ENCODE data around the gene TRMT1L. TPM values are rescaled to one million over a fixed set of nuclear protein-coding genes. Genes with fewer than 3 reads are reported as not detected.
"Not testable (repeated sequence)": the region's sequence is repeated elsewhere in the genome, so short reads cannot be mapped to it uniquely, and the experiment has no call there.

The TRMT1L gene
- 10 to 100 TPM; 13.1 to 24.9 (median 20.2) TPM for total RNA-seq
- polyA plus RNA-seq = 10 to 100 TPM in 1 of 2 donors, 1 to 10 TPM in 1; 8.0 to 15.8 TPM
- long read RNA-seq, donor 1, full-length matches to known transcripts = 17 of 25 reads
- long read RNA-seq, donor 1, partial matches to known transcripts = 6 of 25 reads
- long read RNA-seq, donor 1, other reads (novel, unspliced or antisense) = 2 of 25 reads
- long read RNA-seq, donor 2, full-length matches to known transcripts = 4 of 20 reads
- long read RNA-seq, donor 2, partial matches to known transcripts = 16 of 20 reads
- long read RNA-seq, donor 2, other reads (novel, unspliced or antisense) = 0 of 20 reads
- long read RNA-seq, donor 3, full-length matches to known transcripts = 26 of 33 reads
- long read RNA-seq, donor 3, partial matches to known transcripts = 5 of 33 reads
- long read RNA-seq, donor 3, other reads (novel, unspliced or antisense) = 2 of 33 reads

GRCh38 chr1:185156854-185157598 lies at the start of gene TRMT1L, which contains the start of gene SWT1:
Gene TRMT1L, minus strand, starts transcription at chr1:185156953. Its CDS starts 241 bp downstream, at chr1:185156712.
Gene SWT1, plus strand, starts transcription at chr1:185157167. Its CDS starts 3,675 bp downstream, at chr1:185160842.
- Histone ChIP-seq H3K4me1 (ENCODE audit: insufficient read depth) (peaks cover 2% of the 10 kb centered on the region), H3K27ac (peak within 1 kb of the TSS; percentile 99 to 100), H3K4me3 (peak within 1 kb of the TSS; percentile 87), H3K9me3 (no peaks in the 10 kb centered on the region), H3K36me3 (no peaks in the 10 kb centered on the region), H3K27me3 (no peaks in the 10 kb centered on the region)
- DNase-seq = peak; percentile 98 to 99 (median 99)
- TF ChIP-seq POLR2A (IDR thresholded peaks at IDR 0.05) (peak; percentile 99), EP300 (IDR thresholded peaks at IDR 0.05) (no peak)
- intact Hi-C loops (cut with DNase I) = loop anchor here in 2 of 4 donors (5.0 to 10.0 kb wide), 2 partner anchors 112 to 160 kb away; partner anchors contain the start of genes IVNS1ABP (in 1 of the 2) and RNF2 (in 1 of the 2)
- WGBS, 3 donors = 0 to 1% (median 0%) methylated on average over 62 to 63 of the region's 63 CpGs

- intact Hi-C loops (cut with DNase I) = no loop called here
- H3K27ac ChIP-seq = no peak overlapping the region
- WGBS, 3 donors = 97 to 98% (median 98%) methylated on average over 8 of the region's 8 CpGs
- no peaks in the 10 kb centered on the region for H3K36me3 ChIP-seq
- no peak for DNase-seq
- TF ChIP-seq POLR2A (IDR thresholded peaks at IDR 0.05) (no peak), CTCF (IDR thresholded peaks at IDR 0.05) (no peak), EP300 (IDR thresholded peaks at IDR 0.05) (no peak)
- H3K4me3 ChIP-seq = no peak overlapping the region
- no peaks in the 10 kb centered on the region for H3K9me3 ChIP-seq
- no peaks in the 10 kb centered on the region for H3K27me3 ChIP-seq
- no peaks in the 10 kb centered on the region for H3K4me1 ChIP-seq (ENCODE audit: insufficient read depth)
Measured at GRCh38 chr1:185200889-185201288, 44.1 kb upstream of the TRMT1L start.

- WGBS, 3 donors = 92 to 96% (median 96%) methylated on average over 4 of the region's 4 CpGs
- H3K27ac ChIP-seq; DNase-seq; H3K4me3 ChIP-seq; H3K36me3 ChIP-seq; H3K9me3 ChIP-seq; intact Hi-C loops (cut with DNase I); H3K27me3 ChIP-seq; H3K4me1 ChIP-seq (ENCODE audit: insufficient read depth): not testable (repeated sequence)
Measured at GRCh38 chr1:185198712-185199111, 42.0 kb upstream of the TRMT1L start.

- Histone ChIP-seq H3K4me1 (ENCODE audit: insufficient read depth) (no peaks in the 10 kb centered on the region), H3K27ac (no peak overlapping the region), H3K36me3 (no peaks in the 10 kb centered on the region), H3K9me3 (no peaks in the 10 kb centered on the region), H3K4me3 (no peak overlapping the region), H3K27me3 (no peaks in the 10 kb centered on the region)
- no peak for DNase-seq
- TF ChIP-seq CTCF (IDR thresholded peaks at IDR 0.05) (no peak), POLR2A (IDR thresholded peaks at IDR 0.05) (no peak), EP300 (IDR thresholded peaks at IDR 0.05) (no peak)
- intact Hi-C loops (cut with DNase I) = no loop called here
- 90 to 96% (median 92%) methylated on average over 1 of the region's 1 CpG for WGBS, 3 donors
Measured at GRCh38 chr1:185193756-185194155, 37.0 kb upstream of the TRMT1L start.

GRCh38 chr1:185170291-185170848 lies 13.6 kb upstream of the TRMT1L start:
- Histone ChIP-seq H3K4me3 (no peak overlapping the region), H3K27ac (no peak overlapping the region), H3K36me3 (no peaks in the 10 kb centered on the region), H3K4me1 (ENCODE audit: insufficient read depth) (no peaks in the 10 kb centered on the region), H3K27me3 (no peaks in the 10 kb centered on the region), H3K9me3 (no peaks in the 10 kb centered on the region)
- intact Hi-C loops (cut with DNase I) = loop anchor here in 2 of 4 donors (5.0 to 10.0 kb wide), 2 partner anchors 363 to 366 kb away; no protein-coding TSS in a partner anchor
- DNase-seq = peak in 1 of 5 donors; percentile 20
- WGBS, 3 donors = 32 to 36% (median 35%) methylated on average over 5 of the region's 5 CpGs
- TF ChIP-seq CTCF (IDR thresholded peaks at IDR 0.05) = peak in 1 of 3 donors; percentile 11
- TF ChIP-seq EP300 (IDR thresholded peaks at IDR 0.05) = no peak

All from ovary (tissue), 10 donors.